SK-MEL-5 (cell line): ENCODE data around the gene SIK1. TPM values are rescaled to one million over a fixed set of nuclear protein-coding genes. Genes with fewer than 3 reads are reported as not detected.
"Not testable (repeated sequence)": the region's sequence is repeated elsewhere in the genome, so short reads cannot be mapped to it uniquely, and the experiment has no call there.

Experiments
- DNase-seq: peaks from one replicate; pipeline ENCODE4 v3.0.0-alpha.2; 2016; ENCODE audit warnings: low read depth, low spot score
- in situ Hi-C: cut with HindIII; loops from 2 replicates; pipeline ENCODE4 v1.10.0; 2016; ENCODE audit warnings: low sequenced_read_pairs, high pct_unique_total_duplicates, low pct_unique_long_range_greater_than_20kb
- total RNA-seq: library from RNA; depleted of rRNA; stranded (reverse); fragments of >200 nt; shearing (Covaris generic); gene quantifications from 2 replicates; pipeline ENCODE4 v1.2.3, GENCODE V29; 2014

SIK1 gene
- total RNA-seq, 1 experiment from 2014 or later: 2.3 TPM

DNA sequence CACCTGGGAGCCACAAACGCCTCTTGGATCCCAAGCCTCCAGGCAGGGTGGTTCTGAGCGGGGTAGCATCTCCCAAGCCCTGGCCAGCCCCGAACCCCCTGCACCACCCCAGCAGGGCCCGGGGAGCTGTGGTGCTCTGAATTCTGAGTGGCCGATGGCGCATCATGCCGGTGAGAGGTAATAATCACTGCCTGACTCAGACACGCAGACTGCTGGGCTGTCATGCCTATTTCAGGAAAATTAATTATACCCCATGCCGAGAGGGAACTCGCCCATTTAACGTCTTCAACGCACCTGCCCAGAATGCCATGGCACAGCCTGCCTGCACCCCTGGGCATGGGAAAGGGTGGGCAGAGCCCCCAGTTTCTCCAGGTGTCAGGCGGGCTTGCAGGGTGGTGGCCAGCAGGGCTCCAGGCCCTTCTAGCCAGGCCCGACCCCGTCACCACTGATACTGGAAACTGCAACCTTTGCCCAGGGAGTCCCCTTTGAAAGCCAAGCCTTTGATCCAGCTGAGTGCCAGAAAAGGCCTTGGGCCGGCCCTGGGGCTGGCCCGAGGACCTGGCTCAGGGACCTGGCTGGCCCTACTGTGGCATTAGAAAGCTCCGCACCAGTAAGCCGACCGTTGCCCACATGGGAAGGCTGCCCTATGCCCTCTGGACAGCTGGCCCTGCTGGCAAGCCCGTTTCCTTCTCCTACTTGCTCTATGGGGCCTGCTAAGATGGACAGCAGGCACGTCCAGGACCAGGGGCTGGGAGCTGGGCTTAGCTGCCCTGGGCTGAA is 23.1 kb downstream of the SIK1 start:
- DNase-seq, in situ Hi-C loops: not testable (repeated sequence)

DNA sequence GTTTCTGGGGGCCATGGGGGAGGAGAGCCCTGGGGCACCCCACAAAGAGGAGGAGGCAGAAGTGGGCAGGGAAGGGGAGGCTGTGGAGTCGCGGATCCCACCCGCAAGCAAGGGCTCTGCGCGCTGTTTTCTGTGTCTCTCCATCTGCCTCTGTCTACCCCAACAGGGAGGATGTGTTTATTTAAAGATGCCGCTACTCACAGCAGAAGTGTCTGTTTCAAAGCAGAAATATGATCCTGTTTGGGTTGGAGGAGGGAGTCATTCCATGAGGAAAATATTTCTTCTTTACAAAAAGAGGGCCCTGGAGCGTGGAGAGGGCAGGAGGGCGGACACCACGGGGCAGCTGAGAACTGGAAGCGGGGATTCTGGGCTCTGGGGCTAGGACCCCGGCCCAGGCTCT is 25.8 kb downstream of the SIK1 start:
- DNase-seq, in situ Hi-C loops: not testable (repeated sequence)

DNA sequence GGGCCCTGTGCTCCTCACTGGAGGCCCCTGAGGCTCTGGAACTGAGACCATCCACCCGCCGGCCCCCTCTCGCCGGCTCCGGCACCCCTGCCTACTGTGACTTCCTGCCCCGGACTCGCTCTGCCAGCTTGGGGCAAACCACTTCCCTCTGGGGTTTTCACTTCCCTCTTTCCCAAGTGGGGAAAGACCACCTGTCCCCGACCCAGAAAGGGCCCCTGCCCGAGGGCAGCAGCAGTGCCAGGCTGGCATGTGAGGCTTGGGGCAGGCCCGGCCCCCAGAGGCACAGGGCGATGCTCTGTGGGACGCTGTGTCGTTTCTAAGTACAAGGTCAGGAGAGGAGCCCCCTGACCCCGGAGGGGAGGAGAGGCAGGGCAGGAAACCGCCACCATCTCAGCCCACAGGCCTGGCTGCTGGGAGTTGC is 27.3 kb downstream of the SIK1 start:
- in situ Hi-C loops, DNase-seq: not testable (repeated sequence)

DNA sequence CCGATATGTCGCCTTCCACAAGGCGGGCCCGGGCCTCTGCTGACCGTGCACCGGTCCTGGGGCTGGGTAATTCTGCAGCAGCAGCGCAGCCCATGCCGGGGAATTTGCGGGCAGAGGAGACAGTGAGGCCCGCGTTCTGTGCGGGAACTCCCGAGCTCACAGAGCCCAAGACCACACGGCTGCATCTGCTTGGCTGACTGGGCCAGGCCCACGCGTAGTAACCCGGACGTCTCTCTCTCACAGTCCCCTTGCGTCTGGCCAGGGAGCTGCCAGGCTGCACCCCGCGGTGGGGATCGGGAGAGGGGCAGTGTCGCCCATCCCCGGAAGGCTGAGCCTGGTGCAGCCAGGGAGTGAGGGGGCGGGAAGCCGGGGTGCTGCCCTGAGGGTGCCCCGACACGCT is 27.8 kb downstream of the SIK1 start:
- in situ Hi-C loops, DNase-seq: not testable (repeated sequence)

DNA sequence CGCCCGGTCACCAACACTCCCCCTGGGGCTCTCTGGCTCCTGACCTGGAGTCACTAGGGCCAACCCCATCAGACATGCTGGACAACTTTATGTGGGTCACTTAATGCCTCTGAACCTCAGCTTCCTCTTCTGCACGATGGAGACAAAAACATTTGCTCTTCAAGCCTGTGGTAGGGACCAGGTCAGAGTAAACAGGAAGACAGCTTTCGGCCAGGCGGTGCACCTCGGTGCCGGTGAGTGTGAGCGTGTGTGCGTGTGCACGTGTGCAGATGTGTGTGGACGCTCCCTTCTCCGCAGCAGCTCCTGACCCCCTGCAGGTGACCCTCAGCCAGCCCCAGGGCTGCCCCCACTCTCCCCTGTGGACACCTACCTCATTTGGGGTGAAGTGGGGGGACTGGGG is 28.4 kb downstream of the SIK1 start:
- DNase-seq, in situ Hi-C loops: not testable (repeated sequence)

DNA sequence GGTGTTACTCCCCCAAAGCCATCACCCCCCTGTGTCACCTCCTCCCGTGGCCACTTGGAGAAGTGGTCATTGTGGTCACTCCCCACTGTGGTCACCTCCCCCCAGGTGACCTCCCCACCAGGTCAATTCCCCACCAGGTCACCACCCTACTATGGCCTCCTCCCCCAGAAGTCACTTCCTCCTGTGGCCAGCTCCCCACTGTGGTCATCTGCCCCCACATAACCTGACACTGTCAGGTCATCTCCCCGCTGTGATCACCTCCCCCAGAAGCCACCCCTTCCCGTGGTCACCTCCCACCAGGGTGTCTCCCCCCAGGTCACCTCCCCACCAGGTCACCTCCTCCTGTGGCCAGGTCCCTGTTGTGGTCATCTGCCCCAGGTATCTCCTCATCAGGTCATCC is 28.9 kb downstream of the SIK1 start:
- DNase-seq, in situ Hi-C loops: not testable (repeated sequence)

DNA sequence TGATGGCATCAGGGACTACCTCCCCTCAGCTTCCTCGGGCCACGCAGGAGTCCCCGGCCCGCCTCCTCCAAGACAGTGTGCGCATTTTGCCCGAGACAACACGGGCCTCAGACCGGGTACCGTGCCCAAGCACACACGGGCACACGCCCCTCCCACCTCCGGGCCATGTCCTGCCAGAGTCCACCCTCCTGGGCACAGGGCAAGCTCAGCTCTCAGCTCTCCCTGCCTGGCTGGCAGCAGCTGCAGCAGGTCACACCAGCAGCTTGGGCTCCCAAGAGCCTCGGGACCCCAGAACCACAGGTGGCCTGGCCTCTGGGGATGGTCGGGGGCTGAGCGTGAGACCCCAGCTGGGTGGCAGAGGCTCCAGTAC is 29.5 kb downstream of the SIK1 start:
- in situ Hi-C loops, DNase-seq: not testable (repeated sequence)

DNA sequence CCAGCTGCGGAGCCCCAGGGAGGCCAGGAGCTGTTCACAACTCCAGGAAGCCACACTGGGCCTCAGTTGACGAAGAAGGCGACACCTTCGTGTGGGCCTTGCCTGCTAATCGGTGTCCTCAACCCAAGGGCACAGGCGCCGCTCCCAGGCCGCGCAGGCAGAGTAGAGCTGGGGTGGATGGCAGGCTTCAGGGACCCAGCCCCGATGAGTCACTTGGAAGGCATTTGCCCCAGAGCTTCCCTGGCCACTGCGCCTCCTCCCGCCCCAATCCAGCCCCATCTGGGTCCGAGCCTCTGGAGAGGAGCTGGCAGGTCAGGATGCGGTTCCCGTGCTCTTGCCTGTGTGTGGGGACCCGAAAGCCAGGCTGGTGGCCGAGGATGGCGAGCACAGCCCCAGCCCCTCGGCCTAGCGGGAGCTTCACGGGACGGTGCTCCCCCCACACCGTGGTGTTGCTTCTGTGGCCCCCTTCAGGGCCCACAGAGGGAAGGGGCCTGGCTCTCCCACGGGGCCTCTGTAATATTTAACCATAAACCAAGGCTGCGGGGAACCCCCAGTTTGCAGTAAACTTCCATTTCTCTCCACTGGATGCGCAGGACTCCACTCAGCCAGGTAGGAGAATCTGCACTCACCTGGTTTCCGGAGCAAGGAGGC is 30.0 kb downstream of the SIK1 start:
- in situ Hi-C loops, DNase-seq: not testable (repeated sequence)

DNA sequence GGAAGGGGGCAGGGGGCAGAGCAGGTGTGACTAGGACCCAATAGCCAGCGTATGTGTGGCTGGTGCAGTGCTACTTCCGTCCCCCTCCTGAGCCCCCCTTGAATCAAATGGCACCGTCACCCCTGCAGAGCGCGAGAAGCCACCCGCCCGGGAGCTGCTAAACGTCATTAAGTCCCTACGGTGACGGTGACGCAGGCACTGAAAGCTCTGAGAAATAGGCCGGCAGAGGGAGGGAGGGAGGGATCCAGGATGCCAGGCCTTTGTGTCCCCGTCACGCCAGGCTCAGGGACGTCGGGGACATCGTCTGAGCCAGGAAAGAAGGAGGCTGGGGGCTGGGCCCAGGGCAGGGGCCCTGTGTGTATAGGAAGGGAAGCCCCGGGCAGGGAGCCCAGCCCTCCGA is 43.6 kb downstream of the SIK1 start:
- in situ Hi-C loops: not testable (repeated sequence)

DNA sequence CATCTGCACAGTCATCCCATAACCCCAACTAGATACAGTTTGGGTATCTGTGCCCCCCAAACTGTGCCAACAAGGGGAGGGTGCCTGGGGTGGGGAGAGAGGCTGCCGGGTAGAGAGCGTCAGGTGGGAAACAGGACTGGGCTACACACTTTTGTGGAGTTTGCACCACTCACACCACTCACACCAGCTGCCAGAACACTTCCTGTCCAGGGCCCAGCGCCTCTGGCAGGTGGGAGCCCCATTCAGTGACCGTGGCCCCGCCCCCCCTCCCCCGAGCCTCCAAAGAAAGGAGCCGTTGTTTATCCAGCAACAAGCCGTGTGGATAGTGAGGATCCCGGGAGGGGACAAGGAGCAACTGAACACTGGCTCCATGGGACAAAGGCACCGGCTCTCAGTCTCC is 44.0 kb downstream of the SIK1 start:
- in situ Hi-C loops, DNase-seq: not testable (repeated sequence)

More for the DNA sequence above, 43.6 kb downstream of the SIK1 start:
- not testable (repeated sequence) for DNase-seq

DNA sequence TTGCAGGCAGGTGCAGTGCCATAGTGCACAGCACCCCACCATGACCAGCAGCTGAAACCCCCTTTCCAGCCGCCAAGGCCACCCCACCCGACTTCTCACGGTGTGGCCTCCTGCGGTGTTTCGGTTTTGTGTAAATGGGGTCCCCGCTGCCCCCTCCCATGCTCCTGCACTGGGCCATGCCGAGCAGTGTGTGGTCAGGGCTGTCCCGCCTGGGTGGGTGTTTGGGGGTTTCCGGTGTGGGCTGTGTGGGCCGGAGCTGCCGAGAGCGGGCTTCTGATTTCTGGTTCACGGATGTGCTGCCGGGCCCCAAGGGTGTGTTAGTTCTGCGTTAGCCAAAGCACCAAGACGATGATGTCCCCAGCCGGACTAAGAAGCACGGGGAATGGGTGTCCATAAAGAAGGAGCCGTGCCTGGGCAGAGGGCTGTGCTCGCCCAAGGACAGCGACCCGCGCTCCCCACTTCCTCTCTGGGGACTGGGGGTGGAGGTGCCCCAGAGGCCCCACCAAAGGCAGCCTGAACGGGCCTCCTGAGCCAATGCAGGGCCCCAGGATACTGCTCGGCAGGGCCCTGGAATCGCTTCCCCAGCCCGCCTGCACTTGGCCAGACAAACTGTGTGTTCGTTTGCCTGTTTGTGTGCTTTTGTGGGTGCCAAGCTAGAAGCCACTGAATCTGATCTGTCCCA is 45.9 kb downstream of the SIK1 start:
- in situ Hi-C loops, DNase-seq: not testable (repeated sequence)

DNA sequence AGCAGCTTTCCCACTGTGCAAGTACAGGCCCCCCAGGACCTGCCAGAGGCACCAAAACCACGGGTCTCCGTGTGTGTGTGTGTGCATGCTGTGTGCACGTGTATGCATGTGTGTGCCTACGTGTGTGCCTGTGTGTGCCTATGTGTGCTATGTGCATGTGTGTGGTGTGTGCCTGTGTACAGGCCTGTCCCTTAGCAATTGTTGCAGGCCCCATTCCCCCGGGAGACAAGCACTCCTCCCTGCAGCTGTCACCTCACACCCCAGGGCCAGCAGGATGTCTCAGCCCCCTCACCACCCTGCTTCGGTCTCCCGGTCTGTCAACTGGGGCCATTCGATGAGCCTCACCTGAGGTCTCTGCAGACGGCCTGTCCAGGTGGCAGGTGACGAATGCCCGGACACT is 46.6 kb downstream of the SIK1 start:
- DNase-seq, in situ Hi-C loops: not testable (repeated sequence)

DNA sequence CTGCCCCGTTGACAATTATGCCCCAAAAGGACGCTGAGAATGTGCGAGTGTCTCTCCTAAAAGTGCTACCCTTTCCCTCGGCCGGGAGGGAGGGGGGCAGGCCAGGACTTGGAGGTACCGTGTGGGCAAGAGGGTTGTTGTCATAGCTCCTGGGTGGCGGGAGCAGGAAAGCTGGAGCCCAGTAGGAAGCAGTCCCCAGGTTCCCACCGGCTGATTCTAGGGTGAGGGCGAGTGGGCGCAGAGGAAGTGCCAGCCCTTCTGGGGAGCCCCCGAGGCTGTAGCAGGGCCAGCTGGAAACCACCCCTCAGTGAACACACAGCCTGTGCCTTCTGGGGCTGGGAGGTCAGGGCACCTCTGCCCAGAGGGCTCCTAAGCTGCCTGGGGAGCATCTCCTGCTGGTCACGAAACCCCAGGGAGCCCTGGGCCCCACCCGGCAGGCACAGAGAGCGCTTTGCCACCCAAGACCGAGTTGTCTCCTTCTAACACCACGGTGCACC is 47.3 kb downstream of the SIK1 start:
- in situ Hi-C loops, DNase-seq: not testable (repeated sequence)

DNA sequence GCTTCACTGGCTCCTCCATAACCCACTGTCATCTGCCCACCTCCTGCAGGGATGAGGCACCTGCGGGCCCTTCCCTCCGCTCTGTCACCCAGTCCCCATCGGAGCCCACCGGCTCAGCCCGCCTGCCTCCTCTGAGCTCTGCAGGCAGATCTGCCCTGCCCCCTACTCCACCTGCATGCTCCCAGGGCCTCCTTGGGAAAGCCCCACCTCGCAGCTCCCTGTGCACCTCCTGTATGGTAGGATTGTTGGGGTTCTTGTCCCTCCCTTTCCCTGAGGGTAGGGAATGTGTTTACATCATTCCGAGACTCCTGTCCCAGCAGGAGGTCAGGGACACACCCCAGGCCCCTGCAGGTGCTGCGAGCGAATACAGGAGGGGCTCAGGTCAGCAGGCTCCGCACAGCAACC is 50.5 kb downstream of the SIK1 start:
- in situ Hi-C loops: no loop called here
- DNase-seq: no peak

DNA sequence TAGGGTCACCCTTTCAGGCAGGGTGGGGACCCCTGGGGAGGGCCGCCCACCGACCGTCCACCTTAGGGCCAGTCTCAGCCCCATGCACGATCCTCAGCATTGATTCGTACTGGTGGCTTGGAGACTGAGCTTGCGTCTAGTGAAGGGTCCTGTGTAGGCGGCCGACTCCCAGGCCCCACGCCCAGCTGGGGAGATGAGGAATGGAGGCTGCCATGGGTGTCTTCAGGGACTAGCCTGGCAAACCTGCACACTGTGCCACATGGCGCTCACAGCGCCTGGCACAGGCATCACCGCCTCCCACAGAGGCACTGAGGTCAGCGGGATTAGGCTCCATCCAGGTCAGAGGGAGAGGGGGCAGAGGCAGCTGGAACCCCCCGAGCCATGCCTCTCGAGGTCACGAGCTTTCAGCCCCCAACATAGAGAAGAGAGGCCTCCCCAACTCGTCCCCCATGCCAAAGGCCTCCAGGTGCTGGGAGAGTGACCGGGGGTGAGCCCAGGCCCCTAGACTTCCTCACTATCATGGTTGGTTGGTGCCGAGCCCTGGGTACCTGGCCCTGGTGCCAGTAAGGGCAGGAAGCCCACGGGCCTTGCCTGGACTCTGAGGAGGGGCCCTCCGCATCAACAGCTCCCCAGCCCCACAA is 51.0 kb downstream of the SIK1 start:
- DNase-seq: no peak
- in situ Hi-C loops: no loop called here

DNA sequence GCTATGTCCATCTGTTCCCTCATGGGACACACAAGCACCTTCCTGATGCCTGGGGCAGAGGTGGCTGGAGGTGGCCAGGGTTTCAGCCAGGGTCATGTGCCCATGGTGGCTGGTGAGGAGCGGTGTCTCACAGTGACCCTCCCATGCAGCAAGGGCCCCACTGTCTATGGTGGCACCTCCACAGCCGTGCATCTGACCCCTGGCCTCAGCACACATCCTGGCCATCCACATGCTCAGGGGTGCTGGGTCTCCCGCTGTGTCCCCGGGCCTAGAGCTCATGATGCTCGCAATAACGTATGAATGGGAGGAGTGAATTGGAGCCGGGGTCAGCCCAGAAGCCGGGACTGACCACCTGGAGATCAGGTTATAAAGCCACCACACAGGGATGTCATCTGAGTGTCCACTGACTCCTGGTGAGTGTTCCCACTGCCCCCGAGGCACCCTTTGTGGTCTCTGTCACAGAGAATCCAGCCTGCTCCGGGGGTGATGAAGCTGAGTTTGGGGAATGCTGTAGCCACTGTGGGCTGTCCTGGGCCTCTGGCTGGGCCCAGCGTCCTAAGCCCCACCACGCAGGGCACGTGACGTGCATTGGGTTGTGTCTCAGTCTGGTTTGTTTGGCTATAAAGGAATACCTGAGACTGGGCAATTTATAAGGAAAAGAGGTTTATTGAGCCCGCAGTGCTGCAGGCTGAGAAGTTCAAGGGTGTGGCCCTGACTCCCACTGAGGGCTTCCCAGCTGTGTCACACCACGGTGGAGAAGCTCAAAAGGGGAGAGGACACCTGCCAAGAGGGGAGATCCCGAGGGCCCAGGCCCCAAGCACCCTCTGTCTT is 51.7 kb downstream of the SIK1 start:
- in situ Hi-C loops: no loop called here
- DNase-seq: no peak

DNA sequence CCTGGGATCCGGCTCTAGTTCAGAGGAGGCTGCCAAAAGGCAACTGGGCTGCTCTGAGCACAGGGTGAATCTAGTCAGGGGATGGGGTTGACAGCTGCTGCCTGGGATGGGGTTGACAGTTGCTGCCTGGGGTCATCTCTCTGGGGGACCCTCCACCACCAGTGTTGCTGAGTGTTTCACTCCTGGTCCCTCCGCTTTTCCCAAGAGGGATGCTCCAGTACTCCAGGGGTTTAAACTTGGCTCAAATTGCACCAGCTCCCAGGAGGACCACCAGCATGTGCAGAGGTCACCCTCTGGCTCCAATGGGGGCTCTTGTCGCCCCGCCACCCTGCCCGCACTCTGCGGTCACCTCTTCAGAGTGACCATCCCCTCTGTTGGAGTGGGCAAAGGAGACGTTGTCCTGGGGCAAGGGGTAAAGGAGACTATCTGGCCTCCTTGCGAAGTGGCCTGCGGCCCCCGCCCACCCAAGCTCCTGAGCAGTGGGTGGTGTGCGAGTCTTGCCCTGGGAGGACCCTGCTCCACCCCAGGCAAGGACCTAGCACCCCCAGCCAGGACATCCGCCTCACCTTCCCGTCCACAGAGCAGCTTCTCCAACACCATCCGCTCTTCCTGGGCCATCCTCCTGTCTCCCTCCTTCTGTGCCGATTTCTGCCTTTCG is 52.6 kb downstream of the SIK1 start:
- in situ Hi-C loops: no loop called here
- no peak for DNase-seq
